HG02678 (cell line): ENCODE data around the gene MFN2.
"Not testable (repeated sequence)": the region's sequence is repeated elsewhere in the genome, so short reads cannot be mapped to it uniquely, and the experiment has no call there.

Source experiments
- ATAC-seq: cut with Tn5 transposase; IDR thresholded peaks from one replicate; pipeline ENCODE4 v1.9.1; 2021; ENCODE audit warnings: mild to moderate bottlenecking, moderate library complexity; ENCODE audit not compliant: unreplicated experiment

The MFN2 gene

GRCh38 chr1:11979851-11980675 lies at the start of gene MFN2:
Gene MFN2 (plus strand): TSS chr1:11980444. CDS start chr1:11989169, 8,725 bp downstream.
- peak; percentile 91 for ATAC-seq

- no peak for ATAC-seq
These were observed 49.4 kb upstream of the MFN2 start for GRCh38 chr1:11930571-11931445.

GRCh38 chr1:11931845-11932244 lies 48.4 kb upstream of the MFN2 start:
- ATAC-seq = no peak

GRCh38 chr1:11934302-11935056 lies 45.8 kb upstream of the MFN2 start, which contains the start of gene PLOD1:
Gene PLOD1 (plus strand): TSS chr1:11934717. CDS start chr1:11934780, 63 bp downstream.
- peak; percentile 90 for ATAC-seq

GRCh38 chr1:11935057-11935412 lies 45.2 kb upstream of the MFN2 start:
- no peak for ATAC-seq

GRCh38 chr1:11935733-11936132 lies 44.5 kb upstream of the MFN2 start:
- not testable (repeated sequence) for ATAC-seq

GRCh38 chr1:11938722-11939526 lies 41.3 kb upstream of the MFN2 start:
- ATAC-seq = no peak

- ATAC-seq = not testable (repeated sequence)
These were observed 40.5 kb upstream of the MFN2 start for GRCh38 chr1:11939794-11940193.

- ATAC-seq = no peak
These were observed 39.9 kb upstream of the MFN2 start for GRCh38 chr1:11940260-11940921.

GRCh38 chr1:11942280-11942679 lies 38.0 kb upstream of the MFN2 start:
- ATAC-seq = no peak

- no peak for ATAC-seq
These were observed 36.6 kb upstream of the MFN2 start for GRCh38 chr1:11943619-11944018.

- no peak for ATAC-seq
These were observed 35.8 kb upstream of the MFN2 start for GRCh38 chr1:11944358-11944931.

- ATAC-seq = no peak
These were observed 33.6 kb upstream of the MFN2 start for GRCh38 chr1:11946647-11947046.

- no peak for ATAC-seq
These were observed 31.3 kb upstream of the MFN2 start for GRCh38 chr1:11948822-11949458.

- no peak for ATAC-seq
These were observed 28.3 kb upstream of the MFN2 start for GRCh38 chr1:11951901-11952300.

GRCh38 chr1:11952455-11953109 lies 27.7 kb upstream of the MFN2 start:
- ATAC-seq = no peak

GRCh38 chr1:11955221-11955620 lies 25.0 kb upstream of the MFN2 start:
- ATAC-seq = no peak

GRCh38 chr1:11957398-11957797 lies 22.8 kb upstream of the MFN2 start:
- no peak for ATAC-seq
